Breast epithelium (tissue), 4 donors: ENCODE measurements around the gene ADRA2B. TPM values are rescaled to one million over a fixed set of nuclear protein-coding genes. Genes with fewer than 3 reads are reported as not detected.

Source experiments
- DNase-seq, 2 donors: peaks; one replicate each; pipeline ENCODE4 v3.0.0-alpha.2; 2019; ENCODE audit warnings: low spot score in 2 of 2
- H3K27ac ChIP-seq, 2 donors: fragments of 200-600 bp; sonication (generic) in 1 of 2; one replicate each; pipeline ENCODE4 v1.5.1; 2016 to 2019; ENCODE audit warnings: mild to moderate bottlenecking in 1 of 2
- H3K27me3 ChIP-seq, 2 donors: fragments of 200-600 bp; sonication (generic) in 1 of 2; one replicate each; pipeline versions ENCODE4 v1.5.1 to v1.6.0; 2017 to 2019; ENCODE audit warnings: control low read depth in 1 of 2, mild to moderate bottlenecking in 1 of 2
- H3K36me3 ChIP-seq: fragments of 200-600 bp; one replicate; pipeline ENCODE4 v1.5.1; 2019
- H3K4me1 ChIP-seq, 2 donors: fragments of 200-600 bp; sonication (generic); one replicate each; pipeline ENCODE4 v1.5.1; 2016 to 2019; ENCODE audit warnings: control low read depth in 1 of 2
- H3K4me3 ChIP-seq, 3 donors: fragments of 200-600 bp; sonication (generic); 1 replicate in 2 of 3; 2 replicates in 1 of 3; pipeline ENCODE4 v1.5.1; 2016 to 2019; ENCODE audit warnings: mild to moderate bottlenecking in 3 of 3, moderate library complexity in 2 of 3
- H3K9me3 ChIP-seq, 2 donors: fragments of 200-600 bp; sonication (generic) in 1 of 2; one replicate each; pipeline ENCODE4 v1.5.1; 2016 to 2019; ENCODE audit warnings: control low read depth in 1 of 2
- CTCF ChIP-seq, 3 donors: fragments of 450-650 bp; IDR thresholded peaks; one replicate each; pipeline ENCODE4 v1.5.1; 2016 to 2017; ENCODE audit warnings: antibody characterized with exemption in 3 of 3, mild to moderate bottlenecking in 3 of 3, moderate library complexity in 3 of 3
- POLR2A ChIP-seq: fragments of 450-650 bp; IDR thresholded peaks from one replicate; pipeline ENCODE4 v1.6.1; 2016; ENCODE audit warnings: antibody characterized with exemption, mild to moderate bottlenecking, moderate library complexity
- POLR2AphosphoS5 ChIP-seq, 3 donors: sonication (generic); formaldehyde crosslinking; IDR thresholded peaks; one replicate each; pipeline ENCODE4 v1.6.1; 2017; ENCODE audit warnings: antibody characterized with exemption in 3 of 3
- intact Hi-C: fragments of 100-400 bp; cut with DNase I; formaldehyde crosslinking; loops from one replicate; pipeline ENCODE4 v1.15.1; 2023; ENCODE audit warnings: low total_unique reads
- total RNA-seq, 3 donors: library from RNA; depleted of rRNA; stranded (reverse); fragments of >200 nt; gene quantifications; one replicate each; pipeline ENCODE4 v1.1.0, GENCODE V29; 2016

The ADRA2B gene
- total RNA-seq, 3 donors from 2014 or later = 1.3 to 1.6 (median 1.4) TPM

DNA sequence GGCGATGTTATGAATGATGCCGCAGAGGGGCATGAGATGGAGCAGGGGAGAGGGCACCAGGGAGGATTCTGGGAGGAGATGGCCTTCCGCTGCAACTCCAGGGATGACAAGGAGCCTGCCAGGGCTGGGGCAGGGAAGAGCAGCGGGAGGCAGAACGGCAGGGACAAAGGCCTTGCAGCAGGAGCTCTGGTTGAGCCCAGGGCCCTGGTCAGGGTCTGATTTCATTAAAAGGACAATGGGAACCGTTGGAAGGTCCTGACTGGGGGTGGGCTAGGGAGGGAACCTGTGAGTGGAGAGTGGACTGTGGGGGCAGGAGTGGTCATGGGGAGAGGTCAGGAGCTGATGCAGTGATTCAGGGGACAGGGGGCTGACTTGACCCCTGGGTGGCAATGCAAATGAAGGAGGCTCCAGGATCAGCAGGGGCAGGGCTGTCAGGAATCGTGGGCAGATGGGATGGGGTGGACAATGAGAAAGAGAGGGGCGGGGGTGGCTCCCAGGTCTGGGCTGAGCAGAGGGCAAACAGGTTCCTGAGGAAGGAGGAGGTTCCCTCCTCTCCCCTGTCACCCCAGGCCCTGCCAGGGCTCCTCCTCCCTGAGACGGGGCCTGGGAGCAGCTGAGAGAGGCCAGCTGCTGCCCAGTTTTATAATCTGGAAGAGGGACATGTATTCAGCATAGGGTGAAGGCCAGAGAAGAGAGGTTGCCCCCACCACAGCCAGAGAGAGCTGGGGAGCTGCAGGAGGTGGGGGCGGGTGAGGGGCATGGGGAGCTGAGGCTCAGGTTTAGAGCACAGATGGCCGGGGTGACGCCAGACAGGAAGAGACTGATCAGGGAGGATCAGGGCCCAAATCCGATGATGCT, 36.2 kb upstream of the ADRA2B start:
- Histone ChIP-seq H3K9me3 (no peaks in the 10 kb centered on the region), H3K4me1 (peaks cover 0 to 3% of the 10 kb centered on the region in 2 donors), H3K4me3 (no peak overlapping the region), H3K27me3 (no peaks in the 10 kb centered on the region), H3K27ac (no peak overlapping the region), H3K36me3 (no peaks in the 10 kb centered on the region)
- TF ChIP-seq POLR2AphosphoS5 (IDR thresholded peaks at IDR 0.05) = no peak
- DNase-seq = peak in 1 of 2 donors; percentile 47
- intact Hi-C loops = no loop called here

GRCh38 chr2:96151595-96152303, 35.4 kb upstream of the ADRA2B start:
- H3K36me3 ChIP-seq = no peaks in the 10 kb centered on the region
- H3K27ac ChIP-seq = no peak overlapping the region
- DNase-seq = peak in 1 of 2 donors; percentile 35
- H3K4me3 ChIP-seq = no peak overlapping the region
- TF ChIP-seq POLR2AphosphoS5 (IDR thresholded peaks at IDR 0.05) (no peak), POLR2A (no peak), CTCF (IDR thresholded peaks at IDR 0.05) (no peak)
- peaks cover 0 to 9% of the 10 kb centered on the region in 2 donors for H3K4me1 ChIP-seq
- H3K27me3 ChIP-seq = no peaks in the 10 kb centered on the region
- intact Hi-C loops = no loop called here
- no peaks in the 10 kb centered on the region for H3K9me3 ChIP-seq

GRCh38 chr2:96150791-96151594, 34.6 kb upstream of the ADRA2B start:
- peaks cover 6 to 16% of the 10 kb centered on the region in 2 donors for H3K4me1 ChIP-seq
- intact Hi-C loops = no loop called here
- TF ChIP-seq POLR2AphosphoS5 (IDR thresholded peaks at IDR 0.05) (no peak), CTCF (IDR thresholded peaks at IDR 0.05) (no peak), POLR2A (no peak)
- DNase-seq = peak in 1 of 2 donors; percentile 41
- H3K4me3 ChIP-seq = no peak overlapping the region
- H3K27me3 ChIP-seq = no peaks in the 10 kb centered on the region
- H3K9me3 ChIP-seq = no peaks in the 10 kb centered on the region
- no peaks in the 10 kb centered on the region for H3K36me3 ChIP-seq
- H3K27ac ChIP-seq = no peak overlapping the region

- H3K27ac ChIP-seq = no peak overlapping the region
- peaks cover 11 to 22% of the 10 kb centered on the region in 2 donors for H3K4me1 ChIP-seq
- TF ChIP-seq POLR2A (no peak), CTCF (IDR thresholded peaks at IDR 0.05) (no peak), POLR2AphosphoS5 (IDR thresholded peaks at IDR 0.05) (no peak)
- no peaks in the 10 kb centered on the region for H3K27me3 ChIP-seq
- no peaks in the 10 kb centered on the region for H3K36me3 ChIP-seq
- H3K4me3 ChIP-seq = no peak overlapping the region
- DNase-seq = peak in 1 of 2 donors; percentile 20
- no peaks in the 10 kb centered on the region for H3K9me3 ChIP-seq
- intact Hi-C loops = no loop called here
These were observed 33.8 kb upstream of the ADRA2B start for GRCh38 chr2:96150007-96150640.
